HepG2 (cell line): ENCODE measurements around the gene USF2. TPM values are rescaled to one million over a fixed set of nuclear protein-coding genes. Genes with fewer than 3 reads are reported as not detected.

Source experiments
- EP300 ChIP-seq, 3 experiments: sonication (generic) in 1 of 3; formaldehyde crosslinking in 1 of 3; IDR thresholded peaks; 2 replicates each; pipeline versions ENCODE4 v1.5.1 to v1.6.1; 2011 to 2020; ENCODE audit warnings: low read depth in 2 of 3, low read length in 2 of 3, borderline replicate concordance in 1 of 3, improper control_type of control experiment in 1 of 3, mild to moderate bottlenecking in 1 of 3, missing genetic modification reagents in 1 of 3, moderate library complexity in 1 of 3
- FOXJ3 ChIP-seq: sonication (generic); formaldehyde crosslinking; IDR thresholded peaks from 2 replicates; pipeline ENCODE4 v1.4.0; 2020; ENCODE audit warnings: missing genetic modification reagents, mild to moderate bottlenecking, borderline replicate concordance
- GATA4 ChIP-seq: sonication (generic); IDR thresholded peaks from 2 replicates; pipeline ENCODE4 v1.6.1; 2016; ENCODE audit warnings: antibody characterized with exemption, low read depth, borderline replicate concordance
- NR3C1 ChIP-seq: sonication (generic); formaldehyde crosslinking; IDR thresholded peaks from 2 replicates; pipeline ENCODE4 v1.4.0; 2020; ENCODE audit warnings: missing genetic modification reagents
- RARA ChIP-seq: IDR thresholded peaks from 2 replicates; pipeline ENCODE4 v1.6.1; 2016; ENCODE audit warnings: missing genetic modification reagents, missing compliant biosample characterization
- RBM39 ChIP-seq: fragments of 200-400 bp; formaldehyde crosslinking; IDR thresholded peaks from one replicate; pipeline ENCODE4 v1.6.1; 2018; ENCODE audit warnings: antibody characterized with exemption, mild to moderate bottlenecking, low read depth, low read length; ENCODE audit not compliant: poor library complexity, severe bottlenecking
- RXRA ChIP-seq: sonication (generic); formaldehyde crosslinking; IDR thresholded peaks from 2 replicates; pipeline ENCODE4 v1.5.1; 2020; ENCODE audit warnings: missing genetic modification reagents
- SSRP1 ChIP-seq: IDR thresholded peaks from 2 replicates; pipeline ENCODE4 v1.6.1; 2016; ENCODE audit warnings: control low read depth
- ZNF101 ChIP-seq: sonication (generic); formaldehyde crosslinking; IDR thresholded peaks from 2 replicates; pipeline ENCODE4 v1.4.0; 2020; ENCODE audit warnings: mild to moderate bottlenecking, low read depth, missing genetic modification reagents, borderline replicate concordance
- ZNF614 ChIP-seq: IDR thresholded peaks from 2 replicates; pipeline ENCODE4 v1.6.1; 2018; ENCODE audit warnings: missing biosample characterization, missing genetic modification reagents, inconsistent platforms, borderline replicate concordance
- ZNF7 ChIP-seq: IDR thresholded peaks from 2 replicates; pipeline ENCODE4 v1.6.1; 2016; ENCODE audit warnings: missing biosample characterization, missing genetic modification reagents
- ZNF737 ChIP-seq: sonication (generic); formaldehyde crosslinking; IDR thresholded peaks from 2 replicates; pipeline ENCODE4 v1.5.0; 2020; ENCODE audit warnings: missing genetic modification reagents, mild to moderate bottlenecking, borderline replicate concordance
- polyA plus RNA-seq, 8 experiments: library from polyadenylated mRNA; depleted of rRNA in 3 of 8; stranded (reverse) in 7 of 8; unstranded in 1 of 8; fragments of >200 nt; fragmentation: Illumina TruSeq in 4 of 8; extraction: Trizol in 4 of 8; gene quantifications; 2 replicates each; pipeline versions ENCODE4 v1.2.1 to v1.2.3, GENCODE V29; 2011 to 2016; ENCODE audit warnings: low read depth in 4 of 8, missing spikeins in 1 of 8, mixed read lengths in 1 of 8; ENCODE audit not compliant: insufficient read depth in 1 of 8
- total RNA-seq, 5 experiments: library from RNA; depleted of rRNA; stranded (reverse); fragments of >200 nt; fragmentation: Illumina TruSeq; extraction: Trizol; gene quantifications; 2 replicates each; pipeline ENCODE4 v1.2.3, GENCODE V29; 2016; ENCODE audit warnings: low read depth in 1 of 5
- TF ChIP-seq, protein P1 (sequence below): sonication (generic); formaldehyde crosslinking; IDR thresholded peaks from 2 replicates; pipeline ENCODE4 v1.4.0; 2020; ENCODE audit warnings: missing genetic modification reagents, borderline replicate concordance
- TF ChIP-seq, protein P2 (sequence below): sonication (generic); formaldehyde crosslinking; IDR thresholded peaks from 2 replicates; pipeline ENCODE4 v1.8.1; 2022; ENCODE audit warnings: low read depth, mild to moderate bottlenecking, missing genetic modification reagents
- TF ChIP-seq, protein P3 (sequence below), 2 experiments: sonication (generic) in 1 of 2; formaldehyde crosslinking in 1 of 2; IDR thresholded peaks; 2 replicates each; pipeline versions ENCODE4 v1.4.0 to v1.6.1; 2016 to 2020; ENCODE audit warnings: borderline replicate concordance in 1 of 2, low read depth in 1 of 2, mild to moderate bottlenecking in 1 of 2, missing genetic modification reagents in 1 of 2
- TF ChIP-seq, protein P4 (sequence below): sonication (generic); formaldehyde crosslinking; IDR thresholded peaks from 2 replicates; pipeline ENCODE4 v1.4.0; 2020; ENCODE audit warnings: missing genetic modification reagents

Gene USF2
- total and polyA plus RNA-seq, 2 of the 13 experiments (the other 11 are each of a cell fraction or from before 2014, with no cell fraction given), result 54.9 to 106 TPM

DNA sequence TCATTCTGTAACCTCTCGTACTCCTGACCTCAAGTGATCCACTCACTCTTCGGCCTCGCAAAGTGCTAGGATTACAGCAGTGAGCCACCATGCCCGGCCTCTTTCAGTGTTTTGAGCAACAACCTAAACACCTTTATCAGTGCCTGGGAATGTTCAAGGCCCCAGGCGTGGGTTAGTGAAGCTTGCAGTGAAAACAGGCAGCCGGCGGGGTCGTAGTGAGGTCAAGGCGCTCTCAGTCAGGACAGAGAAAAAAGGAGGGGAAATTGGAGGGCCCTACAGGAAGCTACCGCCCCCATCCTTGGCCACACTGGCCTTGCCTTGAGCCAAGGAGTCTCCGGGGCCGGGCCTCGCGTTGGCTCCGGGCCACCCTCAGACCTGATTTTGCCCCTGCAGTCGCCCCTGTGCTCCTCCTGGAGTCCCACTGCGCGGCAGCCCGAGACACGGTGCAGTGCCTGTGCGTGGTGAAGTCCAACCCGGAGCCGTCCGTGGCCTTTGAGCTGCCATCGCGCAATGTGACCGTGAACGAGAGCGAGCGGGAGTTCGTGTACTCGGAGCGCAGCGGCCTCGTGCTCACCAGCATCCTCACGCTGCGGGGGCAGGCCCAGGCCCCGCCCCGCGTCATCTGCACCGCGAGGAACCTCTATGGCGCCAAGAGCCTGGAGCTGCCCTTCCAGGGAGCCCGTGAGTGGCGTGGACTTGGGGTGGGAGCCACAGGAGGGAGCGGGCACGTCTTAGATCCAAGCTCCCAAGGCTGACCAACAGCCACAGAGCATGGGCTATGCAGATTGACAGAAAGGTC lies 40.9 kb downstream of the USF2 start (continued):
- TF ChIP-seq, protein P1, sequence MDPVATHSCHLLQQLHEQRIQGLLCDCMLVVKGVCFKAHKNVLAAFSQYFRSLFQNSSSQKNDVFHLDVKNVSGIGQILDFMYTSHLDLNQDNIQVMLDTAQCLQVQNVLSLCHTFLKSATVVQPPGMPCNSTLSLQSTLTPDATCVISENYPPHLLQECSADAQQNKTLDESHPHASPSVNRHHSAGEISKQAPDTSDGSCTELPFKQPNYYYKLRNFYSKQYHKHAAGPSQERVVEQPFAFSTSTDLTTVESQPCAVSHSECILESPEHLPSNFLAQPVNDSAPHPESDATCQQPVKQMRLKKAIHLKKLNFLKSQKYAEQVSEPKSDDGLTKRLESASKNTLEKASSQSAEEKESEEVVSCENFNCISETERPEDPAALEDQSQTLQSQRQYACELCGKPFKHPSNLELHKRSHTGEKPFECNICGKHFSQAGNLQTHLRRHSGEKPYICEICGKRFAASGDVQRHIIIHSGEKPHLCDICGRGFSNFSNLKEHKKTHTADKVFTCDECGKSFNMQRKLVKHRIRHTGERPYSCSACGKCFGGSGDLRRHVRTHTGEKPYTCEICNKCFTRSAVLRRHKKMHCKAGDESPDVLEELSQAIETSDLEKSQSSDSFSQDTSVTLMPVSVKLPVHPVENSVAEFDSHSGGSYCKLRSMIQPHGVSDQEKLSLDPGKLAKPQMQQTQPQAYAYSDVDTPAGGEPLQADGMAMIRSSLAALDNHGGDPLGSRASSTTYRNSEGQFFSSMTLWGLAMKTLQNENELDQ (CRISPR knock-in tag), result no peak
- TF ChIP-seq, protein P2, sequence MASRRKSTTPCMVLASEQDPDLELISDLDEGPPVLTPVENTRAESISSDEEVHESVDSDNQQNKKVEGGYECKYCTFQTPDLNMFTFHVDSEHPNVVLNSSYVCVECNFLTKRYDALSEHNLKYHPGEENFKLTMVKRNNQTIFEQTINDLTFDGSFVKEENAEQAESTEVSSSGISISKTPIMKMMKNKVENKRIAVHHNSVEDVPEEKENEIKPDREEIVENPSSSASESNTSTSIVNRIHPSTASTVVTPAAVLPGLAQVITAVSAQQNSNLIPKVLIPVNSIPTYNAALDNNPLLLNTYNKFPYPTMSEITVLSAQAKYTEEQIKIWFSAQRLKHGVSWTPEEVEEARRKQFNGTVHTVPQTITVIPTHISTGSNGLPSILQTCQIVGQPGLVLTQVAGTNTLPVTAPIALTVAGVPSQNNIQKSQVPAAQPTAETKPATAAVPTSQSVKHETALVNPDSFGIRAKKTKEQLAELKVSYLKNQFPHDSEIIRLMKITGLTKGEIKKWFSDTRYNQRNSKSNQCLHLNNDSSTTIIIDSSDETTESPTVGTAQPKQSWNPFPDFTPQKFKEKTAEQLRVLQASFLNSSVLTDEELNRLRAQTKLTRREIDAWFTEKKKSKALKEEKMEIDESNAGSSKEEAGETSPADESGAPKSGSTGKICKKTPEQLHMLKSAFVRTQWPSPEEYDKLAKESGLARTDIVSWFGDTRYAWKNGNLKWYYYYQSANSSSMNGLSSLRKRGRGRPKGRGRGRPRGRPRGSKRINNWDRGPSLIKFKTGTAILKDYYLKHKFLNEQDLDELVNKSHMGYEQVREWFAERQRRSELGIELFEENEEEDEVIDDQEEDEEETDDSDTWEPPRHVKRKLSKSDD (CRISPR knock-in tag), result peak; percentile 85; the same call in 1 of the 2 replicates
- TF ChIP-seq FOXJ3 (CRISPR knock-in tag) (peak; percentile 63; the same call in 1 of the 2 replicates), RARA (CRISPR knock-in tag) (peak; percentile 97), RXRA (peak; percentile 97), ZNF614 (peak; percentile 81; the same call in 1 of the 2 replicates), GATA4 (peak; percentile 44; the same call in 1 of the 2 replicates), NR3C1 (CRISPR knock-in tag) (no peak), SSRP1 (CRISPR knock-in tag) (no peak), ZNF7 (CRISPR knock-in tag) (no peak), ZNF101 (CRISPR knock-in tag) (no peak), RBM39 (no peak), ZNF737 (CRISPR knock-in tag) (0 out of 2 replicates have a peak, but pooled peaks have one; percentile 49), EP300 (IDR thresholded peaks at IDR 0.05; ENCODE audit: low read depth in 2 of 2, low read length in 2 of 2) (peak in 1 of 2 experiments; percentile 87; a peak in 2 of 4 replicates), EP300 (CRISPR knock-in tag; IDR thresholded peaks at IDR 0.05; ENCODE audit: borderline replicate concordance) (peak; percentile 59; the same call in 1 of the 2 replicates)
- TF ChIP-seq, protein P3, sequence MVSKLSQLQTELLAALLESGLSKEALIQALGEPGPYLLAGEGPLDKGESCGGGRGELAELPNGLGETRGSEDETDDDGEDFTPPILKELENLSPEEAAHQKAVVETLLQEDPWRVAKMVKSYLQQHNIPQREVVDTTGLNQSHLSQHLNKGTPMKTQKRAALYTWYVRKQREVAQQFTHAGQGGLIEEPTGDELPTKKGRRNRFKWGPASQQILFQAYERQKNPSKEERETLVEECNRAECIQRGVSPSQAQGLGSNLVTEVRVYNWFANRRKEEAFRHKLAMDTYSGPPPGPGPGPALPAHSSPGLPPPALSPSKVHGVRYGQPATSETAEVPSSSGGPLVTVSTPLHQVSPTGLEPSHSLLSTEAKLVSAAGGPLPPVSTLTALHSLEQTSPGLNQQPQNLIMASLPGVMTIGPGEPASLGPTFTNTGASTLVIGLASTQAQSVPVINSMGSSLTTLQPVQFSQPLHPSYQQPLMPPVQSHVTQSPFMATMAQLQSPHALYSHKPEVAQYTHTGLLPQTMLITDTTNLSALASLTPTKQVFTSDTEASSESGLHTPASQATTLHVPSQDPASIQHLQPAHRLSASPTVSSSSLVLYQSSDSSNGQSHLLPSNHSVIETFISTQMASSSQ (IDR thresholded peaks at IDR 0.05; ENCODE audit: low read depth), result no peak
- TF ChIP-seq, protein P3 (CRISPR knock-in tag; IDR thresholded peaks at IDR 0.05; ENCODE audit: borderline replicate concordance), result peak; percentile 58; the same call in 1 of the 2 replicates
- TF ChIP-seq, protein P4, sequence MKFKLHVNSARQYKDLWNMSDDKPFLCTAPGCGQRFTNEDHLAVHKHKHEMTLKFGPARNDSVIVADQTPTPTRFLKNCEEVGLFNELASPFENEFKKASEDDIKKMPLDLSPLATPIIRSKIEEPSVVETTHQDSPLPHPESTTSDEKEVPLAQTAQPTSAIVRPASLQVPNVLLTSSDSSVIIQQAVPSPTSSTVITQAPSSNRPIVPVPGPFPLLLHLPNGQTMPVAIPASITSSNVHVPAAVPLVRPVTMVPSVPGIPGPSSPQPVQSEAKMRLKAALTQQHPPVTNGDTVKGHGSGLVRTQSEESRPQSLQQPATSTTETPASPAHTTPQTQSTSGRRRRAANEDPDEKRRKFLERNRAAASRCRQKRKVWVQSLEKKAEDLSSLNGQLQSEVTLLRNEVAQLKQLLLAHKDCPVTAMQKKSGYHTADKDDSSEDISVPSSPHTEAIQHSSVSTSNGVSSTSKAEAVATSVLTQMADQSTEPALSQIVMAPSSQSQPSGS (CRISPR knock-in tag), result peak; percentile 36; the same call in 1 of the 2 replicates
